ENCODE results near the gene ERCC5. TPM values are rescaled to one million over a fixed set of nuclear protein-coding genes. Genes with fewer than 3 reads are reported as not detected.

ERCC5 gene
- polyA plus RNA-seq, 1 donor, result 66.9 TPM

DNA sequence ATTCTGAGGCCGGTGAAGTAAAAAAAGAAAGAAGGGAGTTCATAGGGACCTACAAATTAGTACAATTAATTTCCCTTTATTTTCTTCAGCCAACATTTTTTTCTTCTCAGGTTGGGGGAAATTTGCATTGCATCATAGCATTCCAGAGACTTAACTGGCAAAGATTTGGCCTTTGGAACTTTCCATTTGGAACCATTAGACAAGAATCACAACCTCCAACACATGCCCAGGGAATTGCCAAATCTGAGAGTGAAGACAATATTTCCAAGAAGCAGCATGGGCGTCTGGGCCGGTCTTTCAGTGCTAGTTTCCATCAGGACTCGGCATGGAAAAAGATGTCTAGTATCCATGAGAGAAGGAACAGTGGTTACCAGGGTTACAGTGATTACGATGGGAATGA, 6.4 kb upstream of the ERCC5 start:
- Histone ChIP-seq H3K27ac (ENCODE audit: low read length) (no peak overlapping the region), H3K36me3 (ENCODE audit: control insufficient read depth, insufficient read depth, low read length) (peaks cover 31% of the 10 kb centered on the region), H3K4me3 (ENCODE audit: low read length) (no peak overlapping the region), H3K4me1 (ENCODE audit: control insufficient read depth, insufficient read depth, low read length) (peaks cover 4% of the 10 kb centered on the region), H3K9me3 (ENCODE audit: control insufficient read depth, low read depth, low read length) (no peaks in the 10 kb centered on the region), H3K27me3 (ENCODE audit: control insufficient read depth, insufficient read depth, low read length) (no peaks in the 10 kb centered on the region)
- peak in 1 of 2 donors; percentile 21 for DNase-seq
- WGBS (ENCODE audit: insufficient coverage, low lambda C conversion rate), result 83% methylated on average over 1 of the region's 5 CpGs

DNA sequence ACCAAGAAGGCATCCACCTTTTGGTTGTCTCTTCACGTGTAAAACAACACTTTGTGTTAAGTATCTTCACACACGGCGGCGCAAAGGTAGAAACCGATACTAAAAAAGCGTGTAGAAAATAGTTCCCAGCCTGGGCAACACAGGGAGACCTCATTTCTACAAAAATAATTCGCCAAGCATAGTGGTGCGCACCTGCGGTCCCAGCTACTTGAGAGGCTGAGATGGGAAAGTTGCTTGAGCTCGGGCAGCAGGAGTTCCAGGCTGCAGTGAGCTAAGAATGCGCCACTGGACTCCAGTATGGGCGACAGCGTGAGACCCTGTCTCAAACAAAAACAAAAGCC, 573 bp upstream of the ERCC5 start:
- WGBS (ENCODE audit: insufficient coverage, low lambda C conversion rate), result no CpG with 5 or more reads among the region's 13 CpGs

DNA sequence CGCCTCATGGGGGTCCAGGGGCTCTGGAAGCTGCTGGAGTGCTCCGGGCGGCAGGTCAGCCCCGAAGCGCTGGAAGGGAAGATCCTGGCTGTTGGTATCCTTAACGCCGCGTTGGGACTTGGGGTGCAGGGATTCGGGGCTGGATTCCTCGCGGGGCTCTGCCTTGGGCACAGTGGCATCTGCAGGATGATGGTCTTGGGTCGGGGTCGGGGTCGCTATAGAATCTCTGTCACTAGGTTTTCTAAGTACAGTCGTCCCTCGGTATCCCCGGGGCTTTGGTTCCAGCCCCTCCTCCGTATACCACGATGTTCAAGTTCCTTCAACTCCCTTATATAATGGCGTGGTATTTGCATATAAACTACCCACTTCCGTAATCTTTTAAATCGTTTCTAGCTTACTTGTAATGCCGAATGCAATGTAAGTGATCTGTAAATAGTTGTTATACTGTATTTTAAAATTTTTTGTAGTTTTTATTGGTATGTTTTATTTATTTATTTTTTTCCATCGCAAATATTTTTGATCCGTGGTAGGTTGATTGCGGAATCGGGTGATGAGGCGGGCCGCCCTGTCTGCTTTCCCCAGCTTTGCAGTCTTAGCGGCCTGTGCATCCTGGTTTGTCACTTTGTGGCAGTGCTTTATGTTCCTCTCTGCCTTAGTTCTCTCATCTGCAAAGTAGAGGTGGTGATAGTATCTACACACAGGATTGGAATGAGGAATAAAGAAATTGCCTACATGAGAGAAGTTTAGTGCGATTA, 606 bp downstream of the ERCC5 start:
- peak in 1 of 2 donors; percentile 63 for DNase-seq
- H3K9me3 ChIP-seq (ENCODE audit: control insufficient read depth, low read depth, low read length), result no peaks in the 10 kb centered on the region
- no peaks in the 10 kb centered on the region for H3K27me3 ChIP-seq (ENCODE audit: control insufficient read depth, insufficient read depth, low read length)
- peak overlapping the region; percentile 91 for H3K4me3 ChIP-seq (ENCODE audit: low read length)
- 0% methylated on average over 5 of the region's 31 CpGs for WGBS (ENCODE audit: insufficient coverage, low lambda C conversion rate)
- peaks cover 4% of the 10 kb centered on the region for H3K36me3 ChIP-seq (ENCODE audit: control insufficient read depth, insufficient read depth, low read length)
- peaks cover 6% of the 10 kb centered on the region for H3K4me1 ChIP-seq (ENCODE audit: control insufficient read depth, insufficient read depth, low read length)
- H3K27ac ChIP-seq (ENCODE audit: low read length), result peak overlapping the region; percentile 98

More for the DNA sequence above, 573 bp upstream of the ERCC5 start:
- Histone ChIP-seq H3K27me3 (ENCODE audit: control insufficient read depth, insufficient read depth, low read length) (no peaks in the 10 kb centered on the region), H3K36me3 (ENCODE audit: control insufficient read depth, insufficient read depth, low read length) (peaks cover 8% of the 10 kb centered on the region), H3K4me3 (ENCODE audit: low read length) (peak overlapping the region; percentile 91), H3K9me3 (ENCODE audit: control insufficient read depth, low read depth, low read length) (no peaks in the 10 kb centered on the region), H3K4me1 (ENCODE audit: control insufficient read depth, insufficient read depth, low read length) (peaks cover 6% of the 10 kb centered on the region), H3K27ac (ENCODE audit: low read length) (peak overlapping the region; percentile 98)
- DNase-seq, result no peak

DNA sequence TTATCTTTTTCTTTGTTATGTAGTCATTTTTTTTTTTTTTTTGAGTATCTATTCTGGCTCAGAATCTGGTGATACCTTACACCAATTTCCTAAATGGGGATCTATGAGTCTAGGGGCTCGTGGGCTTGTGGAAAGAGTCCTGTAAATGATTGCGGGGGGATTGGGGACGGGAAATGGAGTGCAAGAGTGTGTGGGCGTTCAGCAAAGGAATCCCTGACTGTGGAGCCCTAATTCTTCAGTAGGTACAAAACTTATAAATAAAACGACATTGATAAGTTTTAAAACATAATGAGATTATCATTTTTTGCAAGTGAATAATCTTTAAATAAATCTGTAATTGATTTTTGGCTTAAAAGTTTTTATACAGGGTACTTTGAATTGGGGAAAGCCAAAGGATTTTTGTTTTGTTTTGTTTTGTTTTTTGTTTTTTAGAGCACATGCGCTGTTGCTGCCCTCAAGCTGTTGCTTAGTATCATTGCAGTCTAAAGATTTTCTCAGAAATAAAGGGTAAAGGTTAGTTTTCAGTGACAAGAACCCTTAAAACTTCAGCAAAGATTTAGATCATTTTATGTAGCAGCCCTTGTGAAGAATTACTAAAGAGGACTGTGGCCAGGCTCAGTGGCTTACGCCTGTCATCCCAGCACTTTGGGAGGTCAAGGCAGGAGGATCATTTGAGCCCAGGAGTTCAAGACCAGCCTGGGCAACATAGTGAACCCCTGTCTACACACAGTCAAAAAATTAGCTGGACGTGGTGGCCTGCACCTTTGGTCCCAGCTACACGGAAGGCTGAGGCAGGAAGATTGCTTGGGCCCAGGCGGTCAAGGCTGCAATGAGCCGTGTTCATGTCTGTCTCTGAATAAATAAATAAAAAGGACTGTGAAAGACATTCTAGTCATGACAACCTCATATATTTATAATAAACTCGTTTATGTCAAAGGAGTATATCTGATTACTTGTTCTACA, 1.7 kb downstream of the ERCC5 start:
- Histone ChIP-seq H3K36me3 (ENCODE audit: control insufficient read depth, insufficient read depth, low read length) (peaks cover 6% of the 10 kb centered on the region), H3K4me3 (ENCODE audit: low read length) (peak overlapping the region; percentile 91), H3K9me3 (ENCODE audit: control insufficient read depth, low read depth, low read length) (no peaks in the 10 kb centered on the region), H3K4me1 (ENCODE audit: control insufficient read depth, insufficient read depth, low read length) (peaks cover 6% of the 10 kb centered on the region), H3K27me3 (ENCODE audit: control insufficient read depth, insufficient read depth, low read length) (no peaks in the 10 kb centered on the region), H3K27ac (ENCODE audit: low read length) (peak overlapping the region; percentile 98)
- peak; percentile 19 to 43 for DNase-seq
- WGBS (ENCODE audit: insufficient coverage, low lambda C conversion rate), result 26% methylated on average over 2 of the region's 12 CpGs

DNA sequence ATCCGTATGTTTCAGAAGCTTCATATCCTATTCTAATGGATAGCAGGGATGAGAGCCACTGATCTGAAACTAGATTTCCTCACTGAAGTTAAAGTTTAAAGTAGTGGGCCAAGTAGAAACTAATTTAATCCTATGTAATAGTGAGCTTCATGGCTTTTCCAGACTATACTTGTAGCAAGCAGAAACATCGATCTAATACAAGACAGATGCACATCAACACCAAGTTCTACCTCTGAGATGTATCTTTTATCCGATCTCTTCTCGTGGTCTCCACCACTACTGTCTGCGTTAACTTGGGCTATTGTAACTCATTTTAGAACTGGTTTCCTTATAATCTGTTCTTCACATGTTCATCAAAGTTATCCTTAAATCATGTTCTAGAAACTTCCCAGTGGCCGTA, 3.1 kb downstream of the ERCC5 start:
- Histone ChIP-seq H3K36me3 (ENCODE audit: control insufficient read depth, insufficient read depth, low read length) (peaks cover 6% of the 10 kb centered on the region), H3K9me3 (ENCODE audit: control insufficient read depth, low read depth, low read length) (no peaks in the 10 kb centered on the region), H3K4me1 (ENCODE audit: control insufficient read depth, insufficient read depth, low read length) (peaks cover 6% of the 10 kb centered on the region), H3K27me3 (ENCODE audit: control insufficient read depth, insufficient read depth, low read length) (no peaks in the 10 kb centered on the region), H3K4me3 (ENCODE audit: low read length) (no peak overlapping the region), H3K27ac (ENCODE audit: low read length) (no peak overlapping the region)
- DNase-seq, result no peak
- 98% methylated on average over 6 of the region's 6 CpGs for WGBS (ENCODE audit: insufficient coverage, low lambda C conversion rate)

DNA sequence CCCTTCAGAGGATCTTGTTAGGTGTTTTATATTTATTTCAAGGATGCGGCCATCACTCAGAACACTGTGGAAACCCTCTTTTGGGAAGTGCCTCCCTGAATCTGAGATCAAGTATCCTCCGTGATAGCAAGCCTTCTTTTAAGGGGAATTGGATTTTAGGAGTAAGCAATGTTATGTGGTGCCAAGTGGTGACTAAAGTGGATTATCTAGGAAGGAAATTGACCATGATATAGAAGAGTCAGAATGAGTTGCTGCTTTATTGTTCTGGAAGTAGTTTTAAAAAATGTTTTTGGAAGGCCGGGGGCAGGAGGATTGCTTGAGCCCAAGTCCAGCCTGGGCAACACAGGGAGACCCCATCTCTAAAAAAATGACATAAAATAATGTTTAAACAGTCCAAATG, 6.7 kb downstream of the ERCC5 start:
- Histone ChIP-seq H3K9me3 (ENCODE audit: control insufficient read depth, low read depth, low read length) (no peaks in the 10 kb centered on the region), H3K27ac (ENCODE audit: low read length) (no peak overlapping the region), H3K36me3 (ENCODE audit: control insufficient read depth, insufficient read depth, low read length) (peaks cover 27% of the 10 kb centered on the region), H3K27me3 (ENCODE audit: control insufficient read depth, insufficient read depth, low read length) (no peaks in the 10 kb centered on the region), H3K4me3 (ENCODE audit: low read length) (no peak overlapping the region), H3K4me1 (ENCODE audit: control insufficient read depth, insufficient read depth, low read length) (peaks cover 3% of the 10 kb centered on the region)
- DNase-seq, result no peak
- WGBS (ENCODE audit: insufficient coverage, low lambda C conversion rate), result 100% methylated on average over 2 of the region's 3 CpGs

DNA sequence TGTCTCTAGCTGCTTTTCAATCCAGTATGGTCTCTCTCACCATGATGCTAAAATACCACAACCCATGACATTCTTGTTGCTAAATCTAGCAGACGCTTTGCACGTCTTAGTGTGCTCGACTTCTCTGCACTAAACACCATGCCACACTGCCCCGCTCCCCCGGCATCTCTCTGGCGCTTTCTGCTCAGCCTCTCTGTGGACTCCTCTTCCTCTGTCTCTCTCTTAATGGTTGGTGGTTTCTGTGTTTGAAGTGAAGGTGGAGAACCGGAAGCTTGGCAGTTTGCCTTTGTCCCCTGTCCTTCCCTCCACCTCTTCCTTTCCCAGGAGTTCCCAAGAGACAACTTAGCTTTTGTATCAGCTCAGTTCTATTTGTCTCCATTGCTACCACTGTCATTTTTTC, 8.8 kb downstream of the ERCC5 start:
- no peaks in the 10 kb centered on the region for H3K27me3 ChIP-seq (ENCODE audit: control insufficient read depth, insufficient read depth, low read length)
- WGBS (ENCODE audit: insufficient coverage, low lambda C conversion rate), result 100% methylated on average over 4 of the region's 7 CpGs
- H3K27ac ChIP-seq (ENCODE audit: low read length), result no peak overlapping the region
- H3K4me3 ChIP-seq (ENCODE audit: low read length), result no peak overlapping the region
- H3K9me3 ChIP-seq (ENCODE audit: control insufficient read depth, low read depth, low read length), result no peaks in the 10 kb centered on the region
- no peaks in the 10 kb centered on the region for H3K4me1 ChIP-seq (ENCODE audit: control insufficient read depth, insufficient read depth, low read length)
- no peak for DNase-seq
- peaks cover 48% of the 10 kb centered on the region for H3K36me3 ChIP-seq (ENCODE audit: control insufficient read depth, insufficient read depth, low read length)

DNA sequence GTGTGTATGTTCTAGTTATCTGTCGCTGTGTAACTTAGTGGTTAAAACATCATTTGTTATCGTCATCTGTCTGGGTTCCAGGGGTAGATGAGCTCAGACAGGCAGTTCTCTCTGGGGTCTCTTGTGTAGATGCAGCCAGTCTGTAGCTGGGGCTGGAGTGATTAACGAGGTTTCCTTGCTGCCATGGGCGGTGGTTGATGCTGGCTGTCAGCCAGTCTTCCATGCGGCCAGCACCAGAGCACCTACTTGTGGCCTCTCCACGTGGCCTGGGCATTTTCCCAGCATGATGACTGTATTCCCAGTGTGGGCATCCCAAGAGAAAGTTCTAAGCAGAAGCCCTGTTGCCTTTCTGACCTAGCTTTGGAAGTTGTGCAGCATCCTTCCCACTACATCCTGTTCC, 10.7 kb downstream of the ERCC5 start:
- H3K9me3 ChIP-seq (ENCODE audit: control insufficient read depth, low read depth, low read length), result no peaks in the 10 kb centered on the region
- no peak overlapping the region for H3K27ac ChIP-seq (ENCODE audit: low read length)
- WGBS (ENCODE audit: insufficient coverage, low lambda C conversion rate), result no CpG with 5 or more reads among the region's 6 CpGs
- DNase-seq, result no peak
- no peak overlapping the region for H3K4me3 ChIP-seq (ENCODE audit: low read length)
- H3K4me1 ChIP-seq (ENCODE audit: control insufficient read depth, insufficient read depth, low read length), result no peaks in the 10 kb centered on the region
- H3K27me3 ChIP-seq (ENCODE audit: control insufficient read depth, insufficient read depth, low read length), result no peaks in the 10 kb centered on the region
- peaks cover 59% of the 10 kb centered on the region for H3K36me3 ChIP-seq (ENCODE audit: control insufficient read depth, insufficient read depth, low read length)

DNA sequence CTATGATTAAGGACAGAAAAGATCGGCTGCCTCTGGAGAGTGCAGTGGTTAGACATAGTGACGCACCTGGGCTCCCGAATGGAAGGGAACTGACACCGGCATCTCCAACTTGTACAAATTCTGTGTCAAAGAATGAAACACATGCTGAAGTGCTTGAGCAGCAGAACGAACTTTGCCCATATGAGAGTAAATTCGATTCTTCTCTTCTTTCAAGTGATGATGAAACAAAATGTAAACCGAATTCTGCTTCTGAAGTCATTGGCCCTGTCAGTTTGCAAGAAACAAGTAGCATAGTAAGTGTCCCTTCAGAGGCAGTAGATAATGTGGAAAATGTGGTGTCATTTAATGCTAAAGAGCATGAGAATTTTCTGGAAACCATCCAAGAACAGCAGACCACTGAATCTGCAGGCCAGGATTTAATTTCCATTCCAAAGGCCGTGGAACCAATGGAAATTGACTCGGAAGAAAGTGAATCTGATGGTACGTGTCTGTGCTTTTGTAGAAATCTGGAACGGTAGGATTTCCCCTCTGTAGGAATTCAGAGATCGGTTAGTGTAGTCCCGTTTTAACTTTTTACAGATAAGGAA, 16.9 kb downstream of the ERCC5 start:
- no peak overlapping the region for H3K4me3 ChIP-seq (ENCODE audit: low read length)
- WGBS (ENCODE audit: insufficient coverage, low lambda C conversion rate), result no CpG with 5 or more reads among the region's 13 CpGs
- H3K27me3 ChIP-seq (ENCODE audit: control insufficient read depth, insufficient read depth, low read length), result no peaks in the 10 kb centered on the region
- no peaks in the 10 kb centered on the region for H3K9me3 ChIP-seq (ENCODE audit: control insufficient read depth, low read depth, low read length)
- H3K36me3 ChIP-seq (ENCODE audit: control insufficient read depth, insufficient read depth, low read length), result peaks cover 89% of the 10 kb centered on the region
- no peaks in the 10 kb centered on the region for H3K4me1 ChIP-seq (ENCODE audit: control insufficient read depth, insufficient read depth, low read length)
- no peak for DNase-seq
- no peak overlapping the region for H3K27ac ChIP-seq (ENCODE audit: low read length)

DNA sequence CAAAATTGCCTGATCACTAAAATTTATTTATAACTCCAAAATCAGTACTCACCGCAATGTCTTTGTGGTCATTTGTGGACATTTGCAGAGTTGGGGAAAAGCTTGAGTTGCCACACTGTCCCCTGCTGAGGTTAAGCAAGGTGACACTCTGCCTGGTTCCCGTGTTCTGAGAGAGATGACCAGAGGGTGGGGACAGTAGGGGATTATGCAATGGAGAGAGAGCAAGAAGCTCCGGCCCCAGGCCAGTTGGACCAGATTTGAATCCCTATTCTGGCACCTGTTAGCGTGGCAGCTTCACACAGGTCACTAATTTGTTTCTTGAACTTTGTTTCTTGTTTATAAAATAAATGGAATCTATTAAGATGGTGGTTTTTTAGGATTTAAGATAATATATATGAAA, 17.8 kb downstream of the ERCC5 start:
- no peak for DNase-seq
- 100% methylated on average over 1 of the region's 4 CpGs for WGBS (ENCODE audit: insufficient coverage, low lambda C conversion rate)
- Histone ChIP-seq H3K36me3 (ENCODE audit: control insufficient read depth, insufficient read depth, low read length) (peaks cover 87% of the 10 kb centered on the region), H3K4me3 (ENCODE audit: low read length) (no peak overlapping the region), H3K4me1 (ENCODE audit: control insufficient read depth, insufficient read depth, low read length) (no peaks in the 10 kb centered on the region), H3K27ac (ENCODE audit: low read length) (no peak overlapping the region), H3K9me3 (ENCODE audit: control insufficient read depth, low read depth, low read length) (no peaks in the 10 kb centered on the region), H3K27me3 (ENCODE audit: control insufficient read depth, insufficient read depth, low read length) (no peaks in the 10 kb centered on the region)

Data from large intestine (tissue), 3 donors.